Erythroblast (primary cell): ENCODE results near the gene MRPS17.

Experiments used
- GATA1 ChIP-seq: IDR thresholded peaks from 2 replicates; pipeline ENCODE4 v1.6.1; 2011; ENCODE audit warnings: low read depth, mild to moderate bottlenecking, control low read depth, low read length, moderate library complexity
- POLR2A ChIP-seq: IDR thresholded peaks from 2 replicates; pipeline ENCODE4 v1.6.1; 2011; ENCODE audit warnings: mild to moderate bottlenecking, low read length

- peak; percentile 70 for TF ChIP-seq POLR2A
- TF ChIP-seq GATA1 = no peak
These were observed 19.3 kb downstream of the MRPS17 start for GRCh38 chr7:55970978-55971377.
